K562 (cell line): ENCODE data around the gene NPM1.

Experiments
- AFF4 ChIP-seq: sonication (generic); formaldehyde crosslinking; IDR thresholded peaks from 2 replicates; pipeline ENCODE4 v1.8.0; 2023; ENCODE audit warnings: mild to moderate bottlenecking, missing genetic modification reagents
- BRD4 ChIP-seq: fragments of 200-600 bp; sonication (generic); IDR thresholded peaks from 2 replicates; pipeline ENCODE4 v1.6.1; 2017; ENCODE audit warnings: inconsistent platforms
- CREB1 ChIP-seq, 2 experiments: sonication (generic) in 1 of 2; formaldehyde crosslinking in 1 of 2; IDR thresholded peaks; 2 replicates each; pipeline versions ENCODE4 v1.6.1 to v1.8.0; 2012 to 2022; ENCODE audit warnings: inconsistent platforms in 1 of 2, mild to moderate bottlenecking in 1 of 2, missing genetic modification reagents in 1 of 2, moderate library complexity in 1 of 2
- CTCF ChIP-seq, 3 experiments: IDR thresholded peaks in 2 of 3; conservative IDR thresholded peaks in 1 of 3; 2 replicates each; pipeline ENCODE4 v1.5.1; 2011 to 2012; ENCODE audit warnings: low read length in 3 of 3, mild to moderate bottlenecking in 3 of 3, control low read depth in 2 of 3, improper control_type of control experiment in 1 of 3, inconsistent platforms in 1 of 3, low read depth in 1 of 3, mixed read lengths in 1 of 3, moderate library complexity in 1 of 3; ENCODE audit not compliant: insufficient read depth in 2 of 3
- EGR1 ChIP-seq: fragments of 450-650 bp; conservative IDR thresholded peaks from 2 replicates; pipeline ENCODE4 v1.6.1; 2017; ENCODE audit warnings: mild to moderate bottlenecking
- EP300 ChIP-seq: IDR thresholded peaks from 2 replicates; pipeline ENCODE4 v1.6.1; 2012; ENCODE audit warnings: low read length, improper control_type of control experiment
- EZH2 ChIP-seq: IDR thresholded peaks from 2 replicates; pipeline ENCODE4 v1.6.1; 2012; ENCODE audit warnings: low read depth, mild to moderate bottlenecking, inconsistent platforms, low read length, borderline replicate concordance
- FOSL1 ChIP-seq: fragments of 200-800 bp; sonication (Bioruptor generic); conservative IDR thresholded peaks from 2 replicates; pipeline ENCODE4 v1.6.1; 2016; ENCODE audit warnings: missing genetic modification characterization, missing compliant biosample characterization
- FOXM1 ChIP-seq, 2 experiments: fragments of 450-650 bp in 1 of 2; sonication (generic) in 1 of 2; formaldehyde crosslinking in 1 of 2; IDR thresholded peaks; 2 replicates each; pipeline versions ENCODE4 v1.6.1 to v1.9.0; 2017 to 2022; ENCODE audit warnings: low read depth in 2 of 2, mild to moderate bottlenecking in 2 of 2, missing genetic modification reagents in 1 of 2, moderate library complexity in 1 of 2
- POLR2AphosphoS5 ChIP-seq: IDR thresholded peaks from 2 replicates; pipeline ENCODE4 v1.6.1; 2011; ENCODE audit warnings: mild to moderate bottlenecking, low read depth, low read length, moderate library complexity; ENCODE audit not compliant: control insufficient read depth, insufficient read depth
- ZBTB1 ChIP-seq: sonication (generic); formaldehyde crosslinking; IDR thresholded peaks from 2 replicates; pipeline ENCODE4 v1.8.1; 2023; ENCODE audit warnings: missing genetic modification reagents, low read depth, mild to moderate bottlenecking, borderline replicate concordance
- ZBTB8A ChIP-seq: fragments of 450-650 bp; IDR thresholded peaks from 2 replicates; pipeline ENCODE4 v1.6.1; 2018; ENCODE audit warnings: mild to moderate bottlenecking, moderate library complexity; ENCODE audit not compliant: partially characterized antibody
- ZNF175 ChIP-seq: fragments of 200-800 bp; sonication (Bioruptor generic); IDR thresholded peaks from 2 replicates; pipeline ENCODE4 v1.6.1; 2016; ENCODE audit warnings: low read depth, mild to moderate bottlenecking, missing genetic modification characterization, missing compliant biosample characterization
- TF ChIP-seq, protein P1 (sequence below), 2 experiments: fragments of 450-650 bp in 1 of 2; sonication (generic) in 1 of 2; formaldehyde crosslinking in 1 of 2; IDR thresholded peaks; 2 replicates each; pipeline versions ENCODE4 v1.7.1 to v1.9.0; 2016 to 2022; ENCODE audit warnings: inconsistent platforms in 1 of 2, mild to moderate bottlenecking in 1 of 2, missing genetic modification reagents in 1 of 2

- TF ChIP-seq AFF4 (CRISPR knock-in tag): no peak
- TF ChIP-seq, protein P1, sequence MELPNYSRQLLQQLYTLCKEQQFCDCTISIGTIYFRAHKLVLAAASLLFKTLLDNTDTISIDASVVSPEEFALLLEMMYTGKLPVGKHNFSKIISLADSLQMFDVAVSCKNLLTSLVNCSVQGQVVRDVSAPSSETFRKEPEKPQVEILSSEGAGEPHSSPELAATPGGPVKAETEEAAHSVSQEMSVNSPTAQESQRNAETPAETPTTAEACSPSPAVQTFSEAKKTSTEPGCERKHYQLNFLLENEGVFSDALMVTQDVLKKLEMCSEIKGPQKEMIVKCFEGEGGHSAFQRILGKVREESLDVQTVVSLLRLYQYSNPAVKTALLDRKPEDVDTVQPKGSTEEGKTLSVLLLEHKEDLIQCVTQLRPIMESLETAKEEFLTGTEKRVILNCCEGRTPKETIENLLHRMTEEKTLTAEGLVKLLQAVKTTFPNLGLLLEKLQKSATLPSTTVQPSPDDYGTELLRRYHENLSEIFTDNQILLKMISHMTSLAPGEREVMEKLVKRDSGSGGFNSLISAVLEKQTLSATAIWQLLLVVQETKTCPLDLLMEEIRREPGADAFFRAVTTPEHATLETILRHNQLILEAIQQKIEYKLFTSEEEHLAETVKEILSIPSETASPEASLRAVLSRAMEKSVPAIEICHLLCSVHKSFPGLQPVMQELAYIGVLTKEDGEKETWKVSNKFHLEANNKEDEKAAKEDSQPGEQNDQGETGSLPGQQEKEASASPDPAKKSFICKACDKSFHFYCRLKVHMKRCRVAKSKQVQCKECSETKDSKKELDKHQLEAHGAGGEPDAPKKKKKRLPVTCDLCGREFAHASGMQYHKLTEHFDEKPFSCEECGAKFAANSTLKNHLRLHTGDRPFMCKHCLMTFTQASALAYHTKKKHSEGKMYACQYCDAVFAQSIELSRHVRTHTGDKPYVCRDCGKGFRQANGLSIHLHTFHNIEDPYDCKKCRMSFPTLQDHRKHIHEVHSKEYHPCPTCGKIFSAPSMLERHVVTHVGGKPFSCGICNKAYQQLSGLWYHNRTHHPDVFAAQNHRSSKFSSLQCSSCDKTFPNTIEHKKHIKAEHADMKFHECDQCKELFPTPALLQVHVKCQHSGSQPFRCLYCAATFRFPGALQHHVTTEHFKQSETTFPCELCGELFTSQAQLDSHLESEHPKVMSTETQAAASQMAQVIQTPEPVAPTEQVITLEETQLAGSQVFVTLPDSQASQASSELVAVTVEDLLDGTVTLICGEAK (IDR thresholded peaks at IDR 0.05): no peak
- TF ChIP-seq, protein P1 (CRISPR knock-in tag; IDR thresholded peaks at IDR 0.05): no peak
- TF ChIP-seq EGR1: no peak
- TF ChIP-seq ZBTB8A: no peak
- no peak for TF ChIP-seq FOXM1 (IDR thresholded peaks at IDR 0.05; ENCODE audit: low read depth)
- TF ChIP-seq FOXM1 (CRISPR knock-in tag; IDR thresholded peaks at IDR 0.05; ENCODE audit: low read depth): no peak
- TF ChIP-seq CREB1 (IDR thresholded peaks at IDR 0.05): no peak
- no peak for TF ChIP-seq CREB1 (CRISPR knock-in tag; IDR thresholded peaks at IDR 0.05)
- TF ChIP-seq FOSL1: no peak
- no peak for TF ChIP-seq BRD4
- no peak for TF ChIP-seq EP300
- TF ChIP-seq CTCF (IDR thresholded peaks at IDR 0.05 in 2 of 3, conservative IDR thresholded peaks at IDR 0.05 in 1 of 3; ENCODE audit: insufficient read depth in 2 of 3, low read depth in 1 of 3, low read length in 3 of 3): no peak
- no peak for TF ChIP-seq ZBTB1 (CRISPR knock-in tag)
- no peak for TF ChIP-seq ZNF175 (CRISPR knock-in tag)
- no peak for TF ChIP-seq POLR2AphosphoS5
- TF ChIP-seq EZH2: no peak
Measured at GRCh38 chr5:171437286-171437821, 49.7 kb downstream of the NPM1 start.
